Left forelimb (tissue), 1 donor: Measurements from ENCODE around the gene MLKL.

Experiments
- DNase-seq: peaks from one replicate; pipeline ENCODE4 v3.0.0-alpha.2; 2018; ENCODE audit warnings: low spot score

Gene MLKL

DNA sequence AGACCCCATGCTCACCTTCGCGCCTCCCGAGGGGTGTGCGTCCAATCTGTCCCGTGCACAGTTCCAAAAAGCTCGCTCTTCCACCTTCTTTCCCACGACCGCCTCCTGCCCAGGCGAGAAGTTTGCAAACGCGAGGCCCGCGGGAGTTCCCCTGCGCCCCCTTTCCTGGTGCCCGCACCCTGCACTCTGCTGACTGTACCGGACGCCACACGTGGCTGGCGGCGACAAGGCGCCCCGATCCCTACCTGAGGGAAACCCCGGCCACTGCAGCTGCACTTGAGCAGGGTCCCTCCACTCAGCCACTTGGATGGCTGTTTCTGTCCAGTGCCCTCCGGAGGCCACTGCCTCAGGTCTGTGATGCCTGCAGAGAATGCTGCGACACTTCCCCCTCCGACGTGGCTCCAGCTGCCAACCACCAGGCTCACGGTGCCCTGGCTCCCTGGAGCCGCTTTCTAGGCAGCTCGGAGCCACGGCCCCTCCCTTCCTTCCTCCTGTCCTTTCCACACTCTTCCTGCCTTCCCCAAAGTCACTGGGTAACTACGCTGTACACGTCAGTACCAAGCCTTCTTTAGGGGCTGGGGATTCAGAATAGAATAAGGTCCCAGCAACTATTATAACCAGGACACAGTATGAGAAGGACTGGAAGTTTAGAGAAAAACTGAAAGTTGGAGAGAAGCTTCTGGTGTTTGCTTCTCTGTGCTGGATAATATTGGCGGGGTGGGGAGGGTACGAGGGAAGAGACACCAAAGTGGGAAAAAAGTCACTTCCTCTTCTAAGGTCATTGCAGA is at the start of gene MLKL:
TSS of gene MLKL (minus strand) at position 425 of the 788 bp plus-strand sequence. CDS start 5,105 bp downstream, outside the sequence.
- no peak for DNase-seq

- DNase-seq, result no peak
Observed at GRCh38 chr16:74749291-74750055, 48.8 kb upstream of the MLKL start.

DNA sequence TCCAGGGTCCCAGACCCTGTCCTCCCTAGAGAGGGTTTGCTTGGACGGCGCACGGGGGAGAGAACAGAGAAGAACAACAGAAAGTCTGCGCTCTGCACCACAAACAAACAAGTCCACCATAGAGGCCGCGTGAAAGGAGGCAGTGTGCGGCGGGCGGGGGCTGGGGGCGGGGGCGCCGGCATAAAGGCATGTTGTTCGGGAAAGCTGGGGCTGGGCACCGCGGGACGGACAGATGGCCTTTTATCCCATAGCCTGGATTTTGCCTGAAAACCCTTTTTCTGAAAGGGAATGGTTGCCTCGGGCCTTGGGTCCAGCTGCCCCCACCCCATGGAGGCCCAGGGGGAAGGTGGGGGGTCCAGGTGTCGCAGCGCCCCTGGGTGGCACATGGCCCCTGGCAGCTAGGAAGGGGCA is 48.0 kb upstream of the MLKL start:
- DNase-seq, result no peak

DNA sequence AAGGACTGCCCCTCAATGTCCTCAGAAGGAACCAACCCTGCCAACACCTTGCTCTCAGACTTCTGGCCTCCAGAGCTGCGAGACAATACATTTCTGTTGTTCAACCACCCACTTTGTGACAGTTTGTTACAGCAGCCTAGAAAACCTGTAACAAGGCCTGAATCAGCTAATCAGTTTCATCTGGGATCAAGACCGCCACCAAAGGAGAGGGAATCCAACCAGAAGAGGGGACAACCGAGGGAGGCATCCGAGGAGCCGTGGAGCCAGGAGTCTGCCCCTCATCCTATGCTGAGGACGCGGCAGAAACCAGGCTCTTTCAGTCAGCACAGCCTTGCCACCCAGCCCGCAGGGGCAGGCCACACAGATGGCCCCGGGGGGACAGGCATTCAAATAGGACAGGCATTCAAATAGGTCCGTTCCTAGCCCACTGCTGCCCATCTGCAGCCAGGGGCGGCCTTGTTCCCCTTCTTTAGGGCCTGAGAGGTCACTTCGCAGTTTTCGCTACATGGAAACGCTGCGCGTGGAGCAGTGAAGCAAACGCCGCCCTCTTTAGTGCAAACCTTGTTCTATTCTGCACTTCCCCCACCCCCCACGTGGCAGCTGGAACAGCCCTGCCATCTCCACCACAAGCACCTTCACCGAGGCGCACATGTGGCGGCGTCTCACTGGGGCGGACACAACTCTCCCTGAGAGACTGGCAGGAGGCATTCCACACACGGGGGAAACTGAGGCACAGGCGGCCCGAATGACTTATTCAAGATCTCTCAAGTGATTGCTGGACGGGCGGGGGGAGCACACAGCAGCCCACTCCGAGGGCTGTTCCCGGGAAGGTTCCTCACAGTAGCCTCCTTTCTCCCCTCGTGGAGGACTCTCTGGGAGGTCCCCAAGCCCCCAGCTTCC is 47.3 kb upstream of the MLKL start:
- no peak for DNase-seq

GRCh38 chr16:74745926-74746325 is 45.3 kb upstream of the MLKL start:
- no peak for DNase-seq

DNA sequence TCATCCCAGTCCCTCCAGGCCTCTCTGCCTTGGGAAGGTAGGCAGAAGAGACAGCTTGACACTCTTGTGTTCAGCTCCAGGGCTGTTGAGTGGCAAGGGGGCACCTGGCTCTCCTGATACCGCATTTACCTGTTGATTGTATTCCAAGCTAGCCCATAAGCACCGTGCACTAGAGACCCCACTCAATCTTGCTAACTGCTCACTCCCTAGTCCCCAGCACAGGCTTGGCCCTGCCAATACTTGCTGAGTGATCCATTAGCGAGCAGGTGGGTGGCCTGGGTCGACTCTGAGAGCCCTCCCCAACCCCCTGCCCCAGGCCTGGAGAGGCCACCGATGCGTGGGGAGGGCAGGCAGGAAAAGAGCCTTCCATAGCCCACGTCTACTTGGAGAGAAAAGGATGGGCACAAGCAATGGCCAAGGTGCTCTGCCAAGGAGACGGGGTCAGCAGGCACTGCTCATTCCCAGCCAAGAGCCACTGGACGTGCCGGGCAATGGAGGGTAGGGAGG is 44.5 kb upstream of the MLKL start:
- DNase-seq, result no peak

GRCh38 chr16:74744566-74744965 is 43.9 kb upstream of the MLKL start:
- no peak for DNase-seq

DNA sequence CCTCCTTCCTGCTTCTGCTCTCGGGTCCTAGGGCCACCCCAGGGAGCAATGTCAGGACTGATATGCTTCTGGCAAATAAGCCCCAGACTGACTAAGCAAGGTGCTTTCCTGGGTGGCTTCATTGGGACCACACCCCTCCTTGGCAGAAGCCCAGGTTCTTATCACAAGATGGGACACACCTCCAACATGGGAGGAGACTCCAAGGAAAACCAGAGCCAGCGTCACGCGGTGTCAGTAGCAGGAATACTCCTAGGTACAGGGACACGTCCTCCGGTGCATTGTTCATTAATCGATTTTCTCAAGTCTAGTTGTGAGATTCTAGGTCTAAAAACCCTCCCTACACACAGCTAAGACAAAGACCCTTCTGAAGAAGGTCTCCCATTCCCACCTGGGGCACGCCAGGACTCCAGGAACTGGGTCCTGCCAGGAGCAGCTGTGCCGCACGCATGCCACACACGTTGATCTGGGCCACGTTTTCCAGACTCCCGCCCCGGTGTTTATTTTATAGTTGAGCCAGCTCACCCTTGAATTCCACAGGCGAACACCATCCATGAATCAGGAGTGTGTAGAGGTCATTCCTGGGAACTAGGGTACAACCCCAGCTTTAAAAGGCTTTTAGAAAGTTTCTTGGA is 43.1 kb upstream of the MLKL start:
- no peak for DNase-seq

- no peak for DNase-seq
Observed at GRCh38 chr16:74743045-74743667, 42.5 kb upstream of the MLKL start.

DNA sequence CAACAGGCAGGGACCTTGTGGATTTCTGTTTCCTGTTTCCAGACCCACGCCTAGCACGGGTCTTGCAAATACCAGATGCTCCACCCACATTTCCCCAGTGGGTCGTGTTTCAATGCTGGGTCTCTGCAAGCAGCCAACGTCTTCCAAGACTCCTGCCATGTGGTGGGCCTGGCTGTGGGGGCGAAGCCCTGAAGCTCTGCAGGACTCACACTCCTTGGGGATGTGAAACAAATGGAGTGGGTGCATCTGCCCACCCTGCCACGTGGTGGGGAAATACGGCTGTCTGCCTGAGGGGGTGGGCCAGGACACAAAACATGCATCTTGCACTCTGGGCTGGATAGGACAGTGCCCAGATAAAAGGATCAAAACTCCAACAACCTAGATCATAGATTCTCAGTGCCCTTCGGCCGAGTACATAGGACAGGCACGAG is 41.4 kb upstream of the MLKL start:
- DNase-seq, result no peak

GRCh38 chr16:74740795-74741304 is 40.2 kb upstream of the MLKL start:
- no peak for DNase-seq

GRCh38 chr16:74739275-74739674 is 38.6 kb upstream of the MLKL start:
- DNase-seq, result no peak

DNA sequence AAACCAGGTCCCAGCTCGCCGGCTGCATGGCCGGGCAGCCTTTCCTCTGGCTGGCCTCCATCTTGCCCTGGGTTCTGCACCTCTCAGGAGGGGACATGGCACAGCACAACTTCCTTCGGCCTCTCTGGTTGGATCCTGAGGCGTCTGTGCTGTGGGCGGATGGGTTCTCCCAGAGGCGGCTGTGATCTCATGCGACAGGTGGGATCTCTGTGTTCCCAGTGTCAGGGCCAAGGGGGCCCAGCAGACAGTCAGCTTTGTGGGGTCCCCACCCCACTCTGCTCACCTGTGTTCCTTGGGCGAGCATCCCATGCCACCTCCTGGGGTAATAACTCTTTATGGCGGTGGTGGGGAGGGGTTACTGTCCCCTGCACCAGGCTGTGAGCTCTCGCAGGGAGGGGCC is 38.2 kb upstream of the MLKL start:
- no peak for DNase-seq

DNA sequence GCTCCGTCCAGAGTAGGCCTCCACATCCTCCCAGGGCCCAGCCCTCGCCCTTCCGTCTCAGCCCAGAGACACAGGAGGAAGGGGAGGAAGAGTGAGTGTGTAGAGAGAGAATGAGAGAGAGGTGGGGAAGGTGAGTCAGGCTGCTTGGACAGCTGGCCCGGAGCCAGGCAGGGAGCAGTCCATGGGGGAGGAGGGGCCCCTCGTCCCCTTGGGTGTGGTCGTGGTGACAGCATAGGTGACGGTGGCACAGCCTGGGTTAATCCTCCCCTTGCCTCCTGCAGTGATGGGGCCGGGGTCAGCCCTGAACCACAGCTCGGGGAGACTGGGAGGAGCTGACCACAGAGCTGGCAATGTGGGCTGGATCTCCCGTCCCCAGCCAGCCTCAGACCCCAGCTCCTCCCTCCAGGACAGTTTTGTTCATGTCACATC is 37.5 kb upstream of the MLKL start:
- no peak for DNase-seq

- DNase-seq, result no peak
Observed at GRCh38 chr16:74737521-74737920, 36.9 kb upstream of the MLKL start.

GRCh38 chr16:74736531-74737157 is 36.0 kb upstream of the MLKL start:
- DNase-seq, result no peak

DNA sequence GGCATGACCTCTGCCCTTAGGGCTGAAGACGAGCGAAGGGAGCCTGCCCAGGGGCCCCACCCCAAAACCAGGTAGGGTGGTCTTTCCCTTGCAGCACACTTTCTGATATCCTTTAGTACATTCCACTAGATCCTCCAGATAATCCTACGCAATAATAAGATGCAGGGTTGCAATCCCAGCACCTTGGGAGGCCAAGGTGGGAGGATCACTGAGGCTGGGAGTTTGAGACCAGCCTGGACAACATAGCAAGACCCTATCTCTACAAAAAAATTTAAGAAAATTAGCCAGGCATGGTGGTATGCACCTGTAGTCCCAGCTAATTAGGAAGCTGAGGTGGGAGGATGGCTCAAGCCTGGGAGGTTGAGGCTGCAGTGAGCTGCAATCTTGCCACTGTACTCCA is 34.9 kb upstream of the MLKL start:
- no peak for DNase-seq

DNA sequence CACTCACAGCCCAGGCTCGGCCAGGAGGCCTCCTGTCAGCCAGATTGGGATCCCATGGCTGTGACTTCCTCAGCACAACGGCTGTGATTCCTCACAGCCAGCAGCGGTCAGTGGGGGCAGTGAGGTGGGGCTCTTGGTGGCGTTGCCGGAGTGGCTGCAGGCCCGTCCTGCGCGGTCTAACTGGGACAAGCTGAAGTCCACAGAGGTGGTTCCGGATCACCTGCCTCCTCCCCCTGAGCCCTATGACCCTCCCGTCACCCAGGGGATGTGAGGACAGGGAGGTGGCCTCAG is 34.4 kb upstream of the MLKL start:
- no peak for DNase-seq

- no peak for DNase-seq
Observed at GRCh38 chr16:74734361-74735161, 33.9 kb upstream of the MLKL start.
